OCI-LY3 (cell line): ENCODE results near the gene ACVR1.
"Not testable (repeated sequence)": the region's sequence is repeated elsewhere in the genome, so short reads cannot be mapped to it uniquely, and the experiment has no call there.

ENCODE experiments used
- CTCF ChIP-seq: fragments of 200-600, 300-600 bp; sonication (generic); IDR thresholded peaks from 2 replicates; pipeline ENCODE4 v1.5.1; 2014; ENCODE audit warnings: antibody characterized with exemption, low read length, low read depth
- EZH2phosphoT487 ChIP-seq: fragments of 200-600 bp; shearing (Covaris generic); IDR thresholded peaks from 2 replicates; pipeline ENCODE4 v1.6.1; 2018; ENCODE audit warnings: antibody characterized with exemption, mixed run types, low read depth

- not testable (repeated sequence) for TF ChIP-seq CTCF, EZH2phosphoT487
These were observed 172.0 kb downstream of the ACVR1 start for GRCh38 chr2:157704148-157704547.
